HL-60/S4 treated with phorbol 12-myristate 13-acetate at 8.2 ng/mL for 4 days and 3 days (cell line): ENCODE data around the gene CFAP77.
"Not testable (repeated sequence)": the region's sequence is repeated elsewhere in the genome, so short reads cannot be mapped to it uniquely, and the experiment has no call there.

ENCODE experiments used
- in situ Hi-C: fragments of 300-500 bp; cut with MboI; formaldehyde crosslinking; loops from 2 replicates; pipeline ENCODE4 v1.15.0; 2022; ENCODE audit warnings: low sequenced_read_pairs

The CFAP77 gene

DNA sequence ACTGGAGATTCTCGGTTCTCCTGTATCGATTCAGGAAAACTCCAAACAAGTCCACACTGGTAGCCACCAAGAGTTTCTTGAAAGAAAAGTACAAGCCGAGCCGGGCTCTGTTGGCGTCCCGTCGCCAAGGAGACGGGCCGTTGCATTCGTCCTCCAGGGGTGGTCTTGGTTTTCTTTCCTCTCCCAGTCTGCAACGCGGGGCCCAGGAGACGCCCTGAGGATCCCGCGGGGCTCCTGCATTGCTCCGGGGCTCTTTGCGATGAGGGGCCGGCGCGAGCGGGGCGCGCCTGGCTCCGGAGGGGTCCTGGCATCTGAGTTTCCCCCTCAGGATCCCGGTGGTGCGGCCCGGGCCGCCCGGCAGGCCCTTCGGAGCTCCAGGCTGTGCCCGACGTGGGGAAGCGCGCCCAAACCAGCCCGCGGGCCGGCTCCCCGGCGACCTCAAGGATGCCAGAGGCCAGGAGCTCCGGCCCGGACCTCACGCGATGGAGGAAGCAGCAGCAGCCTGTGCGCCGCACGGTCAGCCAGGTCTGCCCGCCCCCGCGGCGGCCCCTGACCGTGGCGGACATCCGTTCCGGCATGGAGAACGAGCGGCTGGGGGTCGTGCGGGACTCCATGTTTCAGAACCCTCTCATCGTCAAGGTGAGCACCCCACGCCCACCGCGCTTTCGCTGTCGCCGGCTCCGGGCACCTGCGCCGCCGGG, at the start of gene CFAP77:
CFAP77 (plus strand) TSS at position 384 of the 701 bp plus-strand sequence; CDS start at position 445, 61 bp downstream.
- in situ Hi-C loops = no loop called here

DNA sequence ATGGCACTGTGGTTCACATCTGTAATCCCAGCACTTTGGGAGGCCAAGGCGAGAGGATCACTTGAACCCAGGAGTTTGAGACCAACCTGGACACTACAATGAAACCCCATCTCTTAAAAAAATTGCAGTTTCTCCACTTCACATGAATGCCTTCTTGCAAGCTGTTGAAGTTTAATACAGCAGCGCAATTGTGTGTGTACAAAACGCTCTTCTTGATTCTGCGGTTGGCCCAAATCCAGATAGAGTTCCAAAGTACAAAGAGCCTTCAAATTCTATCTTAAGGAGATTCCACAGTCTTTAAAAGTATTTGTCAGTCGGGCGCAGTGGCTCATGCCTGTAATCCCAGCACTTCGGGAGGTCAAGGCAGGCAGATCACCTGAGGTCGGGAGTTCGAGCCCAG, 45.9 kb upstream of the CFAP77 start:
- in situ Hi-C loops = no loop called here

DNA sequence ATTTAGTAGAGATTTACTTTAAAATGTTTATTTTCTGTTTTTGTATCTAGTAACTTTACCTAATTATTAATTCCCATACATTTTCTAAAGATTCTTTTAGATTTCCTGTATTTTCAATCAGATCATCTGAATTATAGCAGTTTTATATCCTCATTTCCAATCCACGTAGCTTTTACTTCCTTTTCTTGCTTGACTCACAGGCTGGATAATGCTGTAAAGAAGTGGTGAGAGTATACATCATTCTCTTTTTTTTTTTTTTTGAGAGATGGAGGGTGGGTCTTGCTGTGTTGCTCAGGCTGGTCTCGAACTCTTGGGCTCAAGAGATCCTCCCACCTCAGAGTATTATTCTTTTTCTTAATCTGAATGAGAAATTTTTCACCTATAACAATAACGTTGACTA, 44.0 kb upstream of the CFAP77 start:
- in situ Hi-C loops = no loop called here

DNA sequence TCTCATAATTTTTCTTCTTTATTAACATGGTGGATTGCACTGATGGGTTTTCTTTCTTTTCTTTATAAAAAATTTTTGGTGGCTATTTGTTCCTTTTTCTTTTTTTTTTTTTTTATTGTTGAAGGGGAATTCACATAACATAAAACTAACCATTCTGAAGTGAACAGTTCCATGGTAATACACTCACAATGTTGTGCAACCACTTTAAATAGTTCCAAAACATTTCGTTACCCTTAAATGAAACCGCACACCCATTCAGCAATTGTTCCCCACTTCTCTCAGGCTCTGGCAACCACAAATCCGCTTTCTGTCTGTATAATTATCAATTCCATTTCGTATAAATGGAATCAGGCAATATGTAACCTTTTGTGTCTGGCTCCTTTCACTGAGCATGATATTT, 43.5 kb upstream of the CFAP77 start:
- in situ Hi-C loops = no loop called here

DNA sequence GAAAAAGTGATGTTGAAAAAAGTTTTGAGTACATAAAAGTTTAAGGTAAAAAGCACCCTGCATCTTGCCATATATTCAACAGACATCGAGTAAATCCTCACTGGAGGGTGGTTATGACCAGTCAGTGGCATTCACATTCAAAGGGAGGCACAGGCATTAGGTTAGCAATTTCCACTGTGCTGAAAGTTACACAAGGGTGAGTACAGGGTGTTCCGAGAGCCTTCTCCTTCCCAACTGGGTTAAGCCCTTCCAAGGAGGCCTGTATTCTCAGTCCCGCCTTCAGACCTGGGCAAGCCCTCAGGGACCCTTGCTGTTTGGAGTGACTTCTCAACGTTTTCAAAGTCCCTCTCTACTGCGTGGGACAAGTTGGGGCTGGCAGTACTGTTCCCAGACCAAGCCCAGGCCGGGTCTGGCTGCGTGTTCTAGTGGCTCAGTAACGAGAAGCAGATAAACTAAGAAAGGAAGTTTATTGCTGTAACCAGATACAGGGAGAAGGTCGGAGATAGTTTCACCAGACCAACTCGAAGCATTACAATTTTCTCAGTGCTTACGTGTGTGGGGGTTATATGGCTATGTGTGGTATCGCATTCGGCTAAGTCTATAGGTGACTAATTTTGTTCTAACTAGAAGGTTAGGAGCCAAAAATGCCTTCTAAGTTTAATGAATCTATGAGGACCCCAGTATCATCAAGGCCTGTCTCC, 42.2 kb upstream of the CFAP77 start:
- in situ Hi-C loops = no loop called here

DNA sequence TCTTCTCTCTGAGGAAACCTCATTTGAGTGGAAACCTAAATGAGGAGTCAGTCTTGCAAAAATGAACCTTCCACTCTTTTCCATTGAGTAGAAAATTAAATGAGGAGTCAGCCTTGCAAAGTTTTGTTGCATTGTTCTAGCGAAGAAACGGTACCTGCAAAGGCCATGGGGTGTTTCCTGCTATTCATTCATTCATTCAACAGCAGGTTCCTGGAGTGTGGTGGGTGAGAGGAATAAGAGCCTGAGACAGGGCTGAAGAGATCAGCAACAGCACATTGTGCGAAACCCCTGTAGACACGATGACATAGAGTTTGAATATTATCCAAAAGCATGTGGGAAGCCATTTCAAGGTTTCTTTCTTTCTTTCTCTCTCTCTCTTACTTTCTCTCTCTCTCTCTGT, 40.6 kb upstream of the CFAP77 start:
- in situ Hi-C loops = no loop called here

DNA sequence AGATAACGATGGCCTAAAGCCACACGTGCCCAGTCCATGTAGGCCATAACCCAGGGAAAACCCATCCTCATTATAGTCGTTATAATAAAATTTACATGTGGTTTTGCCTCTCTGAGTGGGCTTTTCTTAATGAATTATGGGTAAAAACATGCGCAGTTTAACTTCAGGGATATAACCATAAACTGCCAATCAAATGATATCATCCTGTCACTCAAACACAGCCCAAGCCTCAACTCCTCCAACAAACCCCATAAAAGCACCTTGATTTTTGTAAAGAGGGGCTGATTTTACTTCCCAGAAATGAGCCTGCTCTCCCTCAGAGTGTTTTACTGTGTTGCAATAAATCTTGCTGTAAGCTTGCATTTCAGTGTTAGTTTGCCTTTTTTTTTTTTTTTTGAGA, 39.4 kb upstream of the CFAP77 start:
- in situ Hi-C loops = no loop called here

DNA sequence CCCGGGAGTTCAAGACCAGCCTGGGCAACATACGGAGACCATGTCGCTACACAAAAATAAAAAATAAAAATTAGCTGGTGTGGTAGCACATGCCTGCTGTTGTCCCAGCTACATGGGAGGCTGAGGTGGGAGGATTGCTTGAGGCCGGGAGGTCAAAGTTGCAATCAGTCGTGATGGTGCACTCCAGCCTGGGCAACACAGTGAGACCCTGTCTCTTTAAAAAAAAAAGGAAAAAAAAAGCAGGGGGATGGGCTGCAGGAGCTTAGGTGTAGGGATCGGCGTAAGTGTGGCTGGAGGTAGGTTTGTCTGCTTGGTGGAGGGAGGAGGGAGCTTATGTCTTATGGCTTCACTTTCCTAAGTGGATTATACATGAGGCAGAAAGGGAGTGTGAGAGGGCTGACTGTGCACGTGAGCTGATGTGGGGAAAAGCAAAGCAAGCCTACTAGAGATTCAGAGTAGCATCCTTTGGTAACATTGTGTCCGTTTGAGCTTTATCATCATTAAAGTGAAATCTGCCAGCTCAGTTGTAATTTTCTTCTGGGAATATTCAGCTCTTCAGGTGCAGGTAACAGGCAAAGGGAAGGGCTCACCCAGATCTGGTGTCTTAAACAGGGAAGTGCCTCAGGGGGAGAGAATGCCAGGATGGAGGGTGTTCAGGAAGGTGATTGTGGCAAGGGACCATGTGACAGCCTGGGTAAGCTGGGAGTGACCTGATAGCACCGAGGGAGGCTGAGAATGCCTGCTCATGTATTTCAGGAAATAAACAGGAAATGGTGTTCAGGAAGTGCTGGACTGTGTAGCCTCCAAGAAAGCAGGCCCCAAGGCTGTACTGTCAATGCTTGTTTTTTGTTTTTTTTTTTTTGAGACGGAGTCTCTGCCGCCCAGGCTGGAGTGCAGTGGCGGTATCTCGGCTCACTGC, 37.6 kb upstream of the CFAP77 start:
- in situ Hi-C loops = no loop called here

DNA sequence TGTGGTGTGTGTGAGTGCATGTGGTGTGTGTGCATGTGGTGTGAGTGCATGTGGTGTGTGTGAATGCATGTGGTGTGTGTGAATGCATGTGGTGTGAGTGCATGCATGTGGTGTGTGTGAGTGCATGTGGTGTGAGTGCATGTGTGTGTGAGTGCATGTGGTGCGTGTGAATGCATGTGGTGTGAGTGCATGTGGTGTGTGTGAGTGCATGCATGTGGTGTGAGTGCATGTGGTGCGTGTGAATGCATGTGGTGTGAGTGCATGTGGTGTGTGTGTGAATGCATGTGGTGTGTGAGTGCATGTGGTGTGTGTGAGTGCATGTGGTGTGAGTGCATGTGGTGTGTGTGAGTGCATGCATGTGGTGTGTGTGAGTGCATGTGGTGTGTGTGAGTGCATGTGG, 32.2 kb upstream of the CFAP77 start:
- in situ Hi-C loops = not testable (repeated sequence)

DNA sequence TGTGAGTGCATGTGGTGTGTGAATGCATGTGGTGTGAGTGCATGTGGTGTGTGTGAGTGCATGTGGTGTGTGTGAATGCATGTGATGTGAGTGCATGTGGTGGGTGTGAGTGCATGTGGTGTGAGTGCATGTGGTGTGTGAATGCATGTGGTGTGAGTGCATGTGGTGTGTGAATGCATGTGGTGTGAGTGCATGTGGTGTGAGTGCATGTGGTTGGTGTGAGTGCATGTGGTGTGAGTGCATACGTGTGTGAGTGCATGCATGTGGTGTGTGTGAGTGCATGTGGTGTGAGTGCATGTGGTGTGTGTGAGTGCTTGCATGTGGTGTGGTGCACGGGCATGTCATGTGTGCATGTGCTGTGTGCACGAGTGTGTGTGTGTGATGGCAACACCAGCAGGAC, 31.6 kb upstream of the CFAP77 start:
- in situ Hi-C loops = not testable (repeated sequence)

DNA sequence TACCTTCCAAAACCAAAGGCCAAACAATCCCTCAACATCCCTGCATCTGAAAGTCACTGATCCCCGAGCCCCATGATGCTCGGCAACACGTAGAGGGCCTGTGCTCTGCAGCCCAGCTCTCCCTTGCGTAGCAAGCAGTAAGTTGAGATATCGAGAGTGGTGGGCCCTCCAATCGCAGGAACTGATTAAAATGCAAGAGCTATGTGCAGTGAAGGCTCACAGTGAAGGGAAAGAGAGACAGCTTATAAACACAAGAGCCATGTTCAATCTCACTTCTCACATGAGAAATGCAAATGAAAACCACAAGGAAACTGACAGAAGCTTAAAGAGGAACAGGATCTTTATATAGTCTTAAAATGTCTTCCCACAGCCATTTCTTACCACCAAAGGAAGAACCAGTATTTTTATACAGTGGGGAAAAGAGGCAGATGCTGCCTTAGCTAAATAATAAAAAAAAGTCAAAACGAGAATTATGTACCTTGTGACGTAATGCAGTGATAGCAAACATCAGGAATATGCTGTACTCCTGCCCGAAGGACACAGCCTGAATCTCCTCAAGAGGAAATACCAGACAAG, 28.0 kb upstream of the CFAP77 start:
- in situ Hi-C loops = no loop called here

DNA sequence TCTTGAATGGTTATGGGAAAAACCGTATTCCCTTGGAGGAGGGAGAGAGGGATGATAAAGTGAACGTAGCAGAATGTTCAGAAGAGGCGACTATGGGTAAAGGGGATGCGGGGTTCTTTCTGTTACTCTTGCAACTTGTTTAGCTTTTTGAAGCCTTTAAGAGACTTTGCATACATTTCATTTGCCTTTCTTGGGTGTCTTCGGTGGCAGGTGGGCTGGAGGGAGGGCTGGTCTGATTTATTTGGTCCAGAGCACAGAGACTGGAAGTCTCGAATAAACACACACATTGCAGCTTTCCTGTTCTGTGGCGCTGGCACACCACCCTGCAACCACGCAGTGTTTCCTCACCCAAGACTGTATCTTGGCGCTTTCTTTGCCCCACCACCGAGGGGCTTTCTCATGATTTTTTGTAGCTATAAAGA, 26.5 kb upstream of the CFAP77 start:
- in situ Hi-C loops = no loop called here

DNA sequence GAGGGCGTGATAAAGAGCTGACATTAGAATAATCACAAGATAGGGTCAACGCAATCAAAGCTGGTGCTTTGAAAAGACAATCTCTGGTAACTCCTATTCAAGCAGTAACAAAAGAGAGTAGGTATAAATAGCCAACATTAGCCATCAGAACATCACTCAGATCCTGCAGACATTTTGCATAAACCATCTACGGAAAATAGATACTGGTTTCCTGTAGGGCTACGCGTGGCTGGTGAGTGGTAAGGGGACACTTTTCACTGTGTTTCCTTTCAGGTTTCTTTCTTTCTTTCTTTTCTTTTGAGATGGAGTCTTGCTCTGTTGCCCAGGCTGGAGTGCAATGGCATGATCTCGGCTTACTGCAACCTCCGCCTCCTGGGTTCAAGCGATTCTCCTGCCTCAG, 25.6 kb upstream of the CFAP77 start:
- in situ Hi-C loops = no loop called here

DNA sequence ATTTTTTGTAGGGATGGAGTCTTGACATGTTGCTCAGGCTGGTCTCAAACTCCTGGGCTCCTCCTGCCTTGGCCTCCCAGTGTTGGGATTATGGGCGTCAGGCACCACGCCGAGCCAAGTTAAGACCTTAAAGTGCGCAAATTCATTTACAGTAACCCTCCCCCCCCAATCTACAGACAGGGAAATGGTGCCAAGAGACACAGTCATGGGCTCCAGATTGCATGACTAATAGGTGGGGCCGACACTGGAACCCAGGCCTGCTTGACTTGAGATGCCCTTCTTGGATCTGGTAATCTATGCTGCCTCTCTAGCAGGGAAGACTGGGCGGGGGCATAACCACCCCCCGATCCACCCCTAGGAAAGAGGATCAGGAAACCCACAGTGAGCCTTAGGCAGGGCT, 22.9 kb upstream of the CFAP77 start:
- in situ Hi-C loops = no loop called here

DNA sequence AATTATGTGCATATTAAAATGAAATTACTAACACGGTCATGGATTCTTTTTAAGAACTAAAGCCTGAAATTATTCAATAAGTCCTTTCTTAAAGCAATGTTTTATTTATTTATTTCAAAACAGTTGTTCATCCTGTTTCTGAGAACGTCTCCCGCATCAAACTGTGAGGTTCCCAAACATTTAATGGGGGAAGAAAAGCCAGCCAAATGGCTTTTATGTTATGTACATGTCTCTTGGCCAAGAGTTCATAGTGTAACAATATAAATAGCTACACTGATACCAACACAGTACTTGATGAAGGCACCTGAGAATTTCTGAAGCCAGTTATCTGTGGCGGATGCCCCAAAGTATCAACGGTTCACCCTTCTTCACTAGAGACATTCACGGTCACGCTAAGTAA, 19.0 kb upstream of the CFAP77 start:
- in situ Hi-C loops = no loop called here

DNA sequence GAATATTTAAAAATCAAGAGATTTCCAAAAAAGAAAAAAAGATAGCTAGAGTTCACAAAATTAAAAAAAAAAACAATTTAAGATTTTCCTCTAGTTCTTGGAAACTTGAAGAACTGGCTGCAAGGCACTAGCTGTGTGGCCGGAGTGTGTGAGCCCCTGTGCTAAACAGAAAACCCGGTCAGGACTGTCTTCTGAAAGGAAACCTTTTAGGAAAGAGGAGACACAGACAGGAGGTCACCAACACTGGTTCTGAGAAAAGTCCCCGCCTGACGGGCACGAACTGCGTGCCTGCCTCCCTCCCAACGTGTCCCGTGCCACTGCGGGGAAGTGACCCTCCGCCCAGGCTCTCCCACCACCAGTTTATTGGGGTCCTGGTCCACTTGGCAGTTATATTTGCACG, 18.6 kb upstream of the CFAP77 start:
- in situ Hi-C loops = no loop called here

DNA sequence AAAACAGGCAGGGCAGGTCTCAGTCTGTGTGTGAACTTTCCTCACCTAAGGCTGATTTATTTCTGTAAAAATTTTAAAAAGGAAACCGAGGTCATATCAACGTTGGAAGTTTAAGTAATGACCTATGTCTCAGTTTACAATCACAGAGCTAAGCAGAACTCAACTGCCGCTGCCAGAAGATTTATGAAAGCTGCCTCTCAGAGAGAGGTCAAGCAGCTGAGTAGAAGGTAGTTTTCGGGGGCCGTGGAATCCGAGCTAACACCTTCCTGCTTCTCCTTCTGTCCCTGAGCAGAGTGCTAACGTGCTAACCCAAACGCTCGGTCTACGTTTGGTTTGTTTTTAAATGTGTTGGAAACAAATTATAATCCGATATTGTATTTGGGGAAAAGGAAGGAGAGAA, 14.5 kb upstream of the CFAP77 start:
- in situ Hi-C loops = no loop called here

DNA sequence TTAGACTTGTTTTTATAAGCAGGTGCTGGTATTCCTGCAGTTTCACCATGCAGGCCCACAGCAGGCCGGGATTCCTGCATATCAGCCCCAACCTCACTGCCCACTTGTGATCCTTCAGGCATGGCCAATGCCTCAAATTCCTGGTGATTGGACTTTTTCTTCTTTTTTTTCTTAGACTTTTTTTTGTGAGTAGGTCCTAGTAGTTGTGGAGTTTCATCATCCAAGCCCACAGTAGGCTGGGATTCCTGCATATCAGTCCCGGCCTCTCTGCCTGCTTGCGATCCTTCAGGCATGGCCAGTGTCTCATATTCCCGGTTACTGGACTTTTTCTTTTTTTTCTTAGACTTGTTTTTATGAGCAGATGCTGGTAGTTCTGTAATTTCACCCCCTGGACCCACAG, 8.2 kb upstream of the CFAP77 start:
- in situ Hi-C loops = no loop called here

DNA sequence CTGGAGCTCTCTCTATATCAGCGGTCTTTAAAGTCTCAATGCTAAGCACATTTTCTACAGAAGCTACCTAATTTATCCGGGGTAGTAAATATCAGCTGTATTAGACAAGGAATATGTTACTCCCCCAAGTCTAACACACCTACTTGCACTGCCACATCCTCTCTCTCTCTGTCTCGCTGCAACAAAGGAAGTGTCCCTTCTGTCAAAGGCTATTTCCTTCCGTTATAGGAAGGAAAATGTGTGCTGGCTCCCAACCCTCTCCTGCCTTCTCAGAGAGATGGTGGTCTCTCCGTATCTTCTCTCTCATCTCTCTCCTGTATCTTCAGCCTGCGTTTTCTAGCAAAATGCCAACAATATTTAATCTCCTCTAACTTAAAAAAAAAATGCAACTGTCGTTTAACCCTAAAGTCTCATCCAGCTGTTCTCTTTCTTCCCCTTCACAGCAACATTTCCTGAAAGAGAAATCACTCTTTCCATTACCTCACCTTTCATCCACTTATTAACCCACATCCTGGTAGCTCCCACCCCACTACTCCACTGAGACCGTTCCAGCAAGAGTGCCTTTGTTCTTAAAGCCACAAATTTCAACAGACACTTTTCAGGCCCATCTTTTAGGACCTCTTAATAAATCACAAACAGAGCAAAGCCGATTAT, 5.7 kb upstream of the CFAP77 start:
- in situ Hi-C loops = no loop called here

DNA sequence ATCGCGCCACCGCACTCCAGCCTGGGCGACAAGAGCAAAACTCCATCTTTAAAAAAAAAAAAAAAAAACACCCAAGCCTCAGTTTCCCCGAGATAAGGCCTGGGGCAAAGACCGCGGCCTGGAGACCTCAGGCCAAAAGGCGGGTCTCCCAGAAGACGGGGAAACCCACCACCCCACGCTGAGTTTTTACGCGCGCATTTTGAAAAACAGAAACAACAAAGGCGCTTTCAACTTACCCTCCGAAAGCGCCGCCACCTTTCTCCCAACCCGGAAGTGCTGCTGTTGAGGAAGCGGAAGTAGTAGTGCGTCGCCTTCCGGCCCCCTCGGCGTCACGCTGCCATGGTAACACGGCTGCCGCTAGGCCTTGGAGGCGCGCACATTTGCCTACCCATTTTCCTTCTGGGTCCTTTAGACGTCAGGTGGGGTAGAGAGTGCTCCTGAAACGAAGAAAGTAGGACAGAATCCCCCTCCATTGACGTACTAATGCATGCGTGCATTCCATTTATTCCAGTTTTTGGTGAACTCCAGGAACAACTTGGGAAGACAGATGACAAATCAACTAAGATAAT, 3.4 kb upstream of the CFAP77 start, which contains the start of gene TTF1:
TTF1 (minus strand) TSS at position 287 of the 569 bp plus-strand sequence. CDS start 4,019 bp downstream, outside the sequence.
- in situ Hi-C loops = no loop called here
